GM18951 (cell line): ENCODE data around the gene SRPX.

Experiments used
- POLR2A ChIP-seq: IDR thresholded peaks from 4 replicates; pipeline ENCODE4 v1.6.1; 2011; ENCODE audit warnings: mild to moderate bottlenecking; ENCODE audit not compliant: insufficient read length, insufficient read depth; ENCODE audit errors: extremely low read depth
- in situ Hi-C: fragments of 300-500 bp; cut with MboI; formaldehyde crosslinking; loops from one replicate; pipeline ENCODE4 v1.12.0; 2022; ENCODE audit warnings: low sequenced_read_pairs, mixed read lengths, inconsistent platforms; ENCODE audit not compliant: unreplicated experiment

Gene SRPX, protein sequence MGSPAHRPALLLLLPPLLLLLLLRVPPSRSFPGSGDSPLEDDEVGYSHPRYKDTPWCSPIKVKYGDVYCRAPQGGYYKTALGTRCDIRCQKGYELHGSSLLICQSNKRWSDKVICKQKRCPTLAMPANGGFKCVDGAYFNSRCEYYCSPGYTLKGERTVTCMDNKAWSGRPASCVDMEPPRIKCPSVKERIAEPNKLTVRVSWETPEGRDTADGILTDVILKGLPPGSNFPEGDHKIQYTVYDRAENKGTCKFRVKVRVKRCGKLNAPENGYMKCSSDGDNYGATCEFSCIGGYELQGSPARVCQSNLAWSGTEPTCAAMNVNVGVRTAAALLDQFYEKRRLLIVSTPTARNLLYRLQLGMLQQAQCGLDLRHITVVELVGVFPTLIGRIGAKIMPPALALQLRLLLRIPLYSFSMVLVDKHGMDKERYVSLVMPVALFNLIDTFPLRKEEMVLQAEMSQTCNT

DNA sequence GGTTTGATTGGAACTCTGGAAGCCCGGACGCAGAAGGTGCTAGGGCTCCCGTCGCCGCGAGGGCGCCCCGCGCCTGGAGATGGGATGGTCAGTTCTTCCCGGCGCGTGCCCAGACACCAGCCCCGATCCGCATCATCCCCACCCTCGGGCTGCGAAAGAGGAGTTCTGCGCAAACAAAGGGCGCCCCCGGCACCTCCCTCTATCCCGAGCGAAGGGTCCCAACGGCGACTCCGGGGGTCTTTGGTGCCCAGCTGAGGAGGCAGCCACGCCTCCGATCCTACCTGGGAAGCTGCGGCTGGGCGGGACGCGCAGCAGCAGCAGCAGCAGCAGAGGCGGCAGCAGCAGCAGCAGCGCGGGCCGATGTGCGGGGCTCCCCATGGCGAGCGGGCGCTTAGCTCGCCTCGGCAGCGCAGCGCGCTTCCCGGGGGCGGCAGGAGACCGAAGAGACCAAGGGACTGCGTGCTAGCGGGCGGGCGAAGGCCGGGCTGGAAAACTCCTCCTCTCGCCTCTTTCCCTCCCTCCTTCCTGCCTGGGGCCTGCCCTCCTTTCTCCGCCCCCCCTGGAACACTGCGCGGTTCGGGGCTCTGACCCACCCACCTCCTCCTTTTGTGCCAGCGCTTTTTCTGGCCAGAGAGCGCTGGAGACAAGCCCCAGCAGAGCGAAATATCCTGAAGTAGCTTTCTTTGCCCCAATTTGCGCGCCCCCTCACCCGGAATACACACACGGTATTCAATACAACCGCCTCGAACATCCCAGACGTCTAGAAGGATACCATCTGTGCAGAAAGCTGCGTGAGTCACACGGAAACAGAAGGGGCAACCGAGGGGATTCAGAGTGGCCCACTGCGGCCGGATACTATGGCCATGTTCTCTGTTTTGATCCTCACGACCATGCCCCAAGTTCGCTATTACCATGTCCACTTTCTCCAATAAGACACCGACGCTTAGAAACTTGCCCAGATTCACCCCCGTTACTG is at the start of gene SRPX:
TSS of gene SRPX (minus strand) at position 457 of the 976 bp plus-strand sequence. CDS start at position 378, 79 bp downstream.
- in situ Hi-C loops, result no loop called here
- no peak for TF ChIP-seq POLR2A

GRCh38 chrX:38268011-38268410 is 47.3 kb upstream of the SRPX start:
- no peak for TF ChIP-seq POLR2A
- in situ Hi-C loops, result no loop called here

- TF ChIP-seq POLR2A, result no peak
- in situ Hi-C loops, result no loop called here
Measured at GRCh38 chrX:38262715-38263620, 42.3 kb upstream of the SRPX start.

DNA sequence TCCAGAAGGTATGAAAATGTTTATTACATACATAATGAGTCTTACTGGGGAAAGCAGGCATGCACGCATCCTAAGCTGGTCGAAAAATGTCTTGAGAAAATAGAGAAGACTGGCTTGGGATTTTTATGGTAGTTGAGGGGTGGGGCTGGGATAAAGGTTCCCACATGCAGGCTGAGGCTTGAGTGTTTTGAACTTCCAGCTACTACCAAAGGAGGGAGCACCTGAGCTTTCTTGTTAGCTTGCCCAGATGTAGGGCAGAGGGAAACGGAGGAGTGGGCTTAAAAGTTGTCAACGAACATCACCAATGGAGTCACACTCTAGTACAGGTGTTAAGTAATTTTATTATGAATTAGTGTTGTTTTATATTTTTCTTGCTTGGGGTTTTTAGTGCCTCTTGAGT is 39.6 kb upstream of the SRPX start:
- TF ChIP-seq POLR2A, result no peak
- in situ Hi-C loops, result no loop called here

DNA sequence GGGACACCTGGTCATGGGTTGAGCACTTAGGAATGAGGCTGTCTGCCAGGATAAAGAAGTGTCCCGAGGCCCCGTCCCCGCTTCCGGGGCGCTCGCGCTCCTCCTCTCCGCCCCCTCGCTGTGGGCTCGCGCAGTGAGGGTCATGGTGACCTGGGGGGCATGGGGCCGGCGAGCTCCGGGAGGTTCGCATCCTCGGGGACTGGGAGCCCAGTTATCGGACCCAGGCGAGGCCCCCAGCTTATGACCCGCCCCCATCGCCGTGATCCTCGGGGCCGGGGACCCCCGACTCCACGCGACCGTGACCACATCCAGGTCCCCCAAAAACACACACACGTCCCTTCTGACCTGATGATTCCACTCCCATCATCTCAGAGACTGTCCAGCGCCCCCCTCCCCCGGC is 35.3 kb upstream of the SRPX start:
- TF ChIP-seq POLR2A, result no peak

DNA sequence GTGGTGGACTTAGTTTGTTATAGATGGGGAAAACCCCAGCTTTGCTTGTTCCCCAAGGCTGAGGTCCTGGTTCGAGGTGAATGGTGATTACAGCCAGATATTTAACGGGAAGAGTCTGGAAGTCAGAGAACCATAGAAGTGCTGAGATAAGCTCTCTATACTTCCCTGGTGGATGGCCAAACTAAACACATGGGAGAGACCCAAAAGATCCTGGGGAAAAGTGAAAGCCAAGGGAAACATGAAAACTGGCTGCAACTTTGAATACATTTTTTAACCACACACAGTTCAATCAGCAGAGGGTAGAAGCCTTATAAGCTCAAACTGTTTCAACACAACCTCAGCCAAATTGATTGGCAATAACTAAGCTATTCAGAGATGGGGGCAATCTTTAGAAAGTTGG is 29.3 kb upstream of the SRPX start:
- in situ Hi-C loops, result no loop called here
- TF ChIP-seq POLR2A, result no peak

More for the DNA sequence above, 35.3 kb upstream of the SRPX start:
- in situ Hi-C loops, result no loop called here

GRCh38 chrX:38247051-38247450 is 26.4 kb upstream of the SRPX start:
- TF ChIP-seq POLR2A, result no peak
- in situ Hi-C loops, result no loop called here

DNA sequence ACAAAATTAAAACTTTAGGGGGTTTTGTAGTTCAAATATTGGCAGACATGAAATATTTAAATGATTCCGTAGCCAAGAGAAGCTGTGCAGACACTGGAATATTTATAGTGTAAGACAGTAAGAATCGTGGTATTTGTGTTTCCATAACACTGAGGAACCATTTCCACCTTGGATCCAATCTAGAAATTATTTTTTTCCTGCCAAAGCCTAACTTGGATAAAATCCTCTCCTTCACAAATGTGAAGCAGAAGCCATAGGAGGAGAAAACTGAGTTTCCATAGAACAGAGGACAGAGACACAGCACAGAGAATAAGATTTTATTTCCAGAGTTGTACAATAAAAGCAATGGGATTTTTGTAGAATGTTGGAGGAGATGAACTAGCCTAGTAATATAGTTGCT is 19.9 kb upstream of the SRPX start:
- in situ Hi-C loops, result no loop called here
- no peak for TF ChIP-seq POLR2A

DNA sequence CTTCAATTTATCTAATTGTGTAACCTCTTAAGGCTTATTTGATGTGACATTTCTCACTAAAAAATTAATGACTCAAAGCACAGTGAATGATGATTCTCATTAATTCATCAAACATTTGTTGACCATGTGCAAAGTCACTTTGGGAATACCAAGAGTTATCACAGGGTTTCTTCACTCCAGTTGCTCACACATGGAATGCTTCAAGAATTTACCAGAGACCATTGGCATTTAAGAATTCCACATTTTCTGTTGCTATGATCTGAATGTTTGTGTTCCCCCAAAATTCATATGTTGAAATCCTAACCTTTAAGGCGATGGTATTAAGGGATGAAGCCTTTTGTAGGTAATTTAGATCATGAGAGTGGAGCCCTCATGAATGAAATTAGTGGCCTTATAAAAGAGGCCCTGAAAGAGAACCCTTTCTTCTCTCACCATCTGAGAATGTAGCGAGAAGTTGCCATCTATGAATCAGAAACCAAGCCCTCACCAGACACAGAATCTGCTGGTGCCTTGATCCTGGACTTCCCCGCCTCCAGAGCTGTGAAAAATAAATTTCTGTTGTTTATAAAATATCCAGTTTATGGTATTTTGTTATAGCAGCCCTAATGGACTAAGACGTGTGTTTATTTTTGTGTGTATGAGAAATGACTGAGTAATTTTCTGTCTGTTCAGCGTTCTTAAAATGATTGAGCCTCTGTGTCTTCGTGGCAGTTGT is 16.4 kb upstream of the SRPX start:
- in situ Hi-C loops, result no loop called here
- no peak for TF ChIP-seq POLR2A

- TF ChIP-seq POLR2A, result no peak
- in situ Hi-C loops, result no loop called here
Measured at GRCh38 chrX:38233891-38234667, 13.4 kb upstream of the SRPX start.

DNA sequence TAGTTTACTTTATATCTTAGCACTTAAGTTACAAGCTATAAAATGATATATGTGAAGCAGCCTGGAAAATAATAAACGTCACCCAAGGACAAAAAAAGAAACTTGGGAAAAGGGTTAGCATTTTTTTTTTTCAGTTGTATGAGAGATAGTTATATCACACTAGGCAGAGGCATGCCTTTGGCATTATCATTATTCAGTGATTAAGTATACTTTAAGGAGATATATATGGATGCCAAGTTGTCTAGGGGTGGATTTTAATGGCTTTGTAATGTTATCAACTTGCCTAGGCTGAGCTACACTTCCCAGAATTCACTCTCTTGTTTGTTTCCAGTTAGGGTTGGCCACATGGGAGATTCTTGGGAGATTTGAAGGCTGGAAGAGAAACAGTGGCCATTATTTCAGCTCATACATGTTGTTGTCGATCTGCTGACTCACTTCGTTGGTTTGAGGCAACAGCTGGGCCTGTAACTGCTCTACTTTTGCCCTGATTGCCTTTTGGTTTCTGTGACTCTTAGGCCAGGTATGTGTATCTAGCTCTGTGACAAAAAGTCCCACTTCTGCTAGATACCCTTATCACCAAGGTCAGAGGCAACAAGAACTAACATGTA is 11.5 kb upstream of the SRPX start:
- no peak for TF ChIP-seq POLR2A
- in situ Hi-C loops, result no loop called here
